Measurements from ENCODE around the gene ARRDC2. TPM values are rescaled to one million over a fixed set of nuclear protein-coding genes. Genes with fewer than 3 reads are reported as not detected.

The ARRDC2 gene
- total RNA-seq, 1 experiment from 2014 or later, result 27.7 TPM

DNA sequence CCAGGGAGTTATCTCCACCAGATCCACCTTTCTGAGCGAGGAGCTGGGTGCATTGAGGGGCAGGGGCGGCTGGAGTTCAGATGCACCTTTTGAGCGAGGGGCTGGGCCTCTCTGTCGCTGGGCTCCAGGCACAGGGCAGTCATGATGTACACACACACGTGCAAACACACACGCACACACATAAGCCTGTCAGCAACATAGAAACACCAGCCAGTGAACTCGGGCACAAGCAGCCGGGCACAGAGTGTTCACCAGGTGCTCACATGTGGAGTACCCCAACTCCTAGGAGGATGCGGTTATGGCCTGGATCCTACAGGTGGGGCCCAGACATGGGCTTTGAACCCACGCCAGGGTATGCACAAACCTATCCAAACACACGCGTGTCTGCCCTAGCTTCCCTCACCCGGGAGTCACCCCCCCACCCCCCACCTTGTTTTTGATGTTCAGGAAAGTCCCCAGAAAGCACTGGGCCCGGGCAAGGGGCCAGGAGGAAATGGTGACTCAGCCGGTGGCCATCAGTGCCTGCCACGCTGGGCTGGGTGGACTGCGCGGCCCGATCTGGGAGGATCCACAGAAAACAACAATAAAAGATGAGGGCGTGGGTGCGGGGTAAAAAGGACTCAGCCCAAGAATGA lies 13.3 kb downstream of the ARRDC2 start:
- peak overlapping the region; percentile 45 for H3K27ac ChIP-seq (ENCODE audit: low read length)
- ChIA-PET CTCF (no interaction called here), POLR2A (ENCODE audit: unreplicated experiment) (interaction anchor here (0.6 kb wide), 2 partner anchors 9 to 13 kb away, joined by 3 to 7 read pairs; partner anchors contain the start of gene ARRDC2)
- peak overlapping the region; percentile 75 for H2AFZ ChIP-seq (ENCODE audit: low read length)
- no TSS peak for BruUV-seq (replicated peaks)
- ATAC-seq (peak; percentile 87), DNase-seq (peak; percentile 80)
- no peaks in the 10 kb centered on the region for H3K27me3 ChIP-seq (ENCODE audit: low read length)
- H3K4me3 ChIP-seq (ENCODE audit: low read length), result no peak overlapping the region
- H3K9me2 ChIP-seq (replicated peaks; ENCODE audit: low read length), result no peaks in the 10 kb centered on the region
- no peaks in the 10 kb centered on the region for H3K9me3 ChIP-seq (ENCODE audit: low read length)
- H3K79me2 ChIP-seq (ENCODE audit: low read length), result no peaks in the 10 kb centered on the region
- H3F3A ChIP-seq (ENCODE audit: low read length, unreplicated experiment), result no peaks in the 10 kb centered on the region
- no peaks in the 10 kb centered on the region for H3K36me3 ChIP-seq (ENCODE audit: low read depth, low read length)
- TF ChIP-seq CTCF (conservative IDR thresholded peaks at IDR 0.05; ENCODE audit: low read depth, low read length), result no peak
- no peak for TF ChIP-seq EZH2 (IDR thresholded peaks at IDR 0.05; ENCODE audit: low read length, unreplicated experiment)
- no peak for TF ChIP-seq EZH2phosphoT487 (IDR thresholded peaks at IDR 0.05; ENCODE audit: borderline replicate concordance, low read length)
- H3K4me2 ChIP-seq (ENCODE audit: low read length), result peak overlapping the region; percentile 59
- intact Hi-C loops (cut with micrococcal nuclease), result no loop called here
- H3K9ac ChIP-seq (ENCODE audit: low read length), result peak overlapping the region; percentile 41
- H3K4me1 ChIP-seq (ENCODE audit: insufficient read depth, low read length), result peaks cover 12% of the 10 kb centered on the region
- H4K20me1 ChIP-seq (ENCODE audit: low read length), result no peaks in the 10 kb centered on the region

DNA sequence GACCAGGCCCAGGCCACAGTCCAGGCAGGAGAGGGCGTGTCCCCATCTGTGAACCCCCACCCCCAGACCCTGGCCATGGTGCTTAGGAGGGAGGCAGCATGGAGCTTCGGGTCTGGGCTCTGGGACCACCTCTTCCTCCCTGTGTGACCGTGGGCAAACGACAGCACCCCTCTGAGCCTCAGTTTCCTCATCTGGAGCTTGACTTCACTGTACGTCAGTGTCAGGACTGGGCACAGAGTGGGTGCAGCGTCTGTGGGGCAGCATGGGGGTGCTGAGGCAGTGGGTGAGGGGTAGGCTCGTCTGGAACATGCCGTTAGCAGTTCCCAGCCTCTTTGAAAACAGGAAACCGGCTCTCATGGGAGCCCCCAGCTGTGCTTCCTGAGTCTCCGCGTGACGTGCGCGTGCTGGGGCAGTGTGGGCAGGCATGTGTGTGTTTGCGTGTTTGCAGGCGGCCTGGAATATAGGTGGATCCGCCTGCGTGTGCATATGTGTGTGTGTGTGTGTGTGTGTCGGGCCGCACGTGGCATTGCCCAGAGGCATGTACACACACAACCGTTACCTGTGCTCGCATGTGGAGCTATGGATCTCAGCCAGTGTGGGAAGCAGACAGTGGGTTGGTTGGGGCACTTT lies 15.8 kb downstream of the ARRDC2 start:
- Histone ChIP-seq H3K36me3 (ENCODE audit: low read depth, low read length) (no peaks in the 10 kb centered on the region), H3K9me3 (ENCODE audit: low read length) (no peaks in the 10 kb centered on the region), H3K4me2 (ENCODE audit: low read length) (no peak overlapping the region), H3K4me3 (ENCODE audit: low read length) (no peak overlapping the region), H3K9ac (ENCODE audit: low read length) (no peak overlapping the region), H3K27me3 (ENCODE audit: low read length) (no peaks in the 10 kb centered on the region), H3F3A (ENCODE audit: low read length, unreplicated experiment) (no peaks in the 10 kb centered on the region), H3K9me2 (replicated peaks; ENCODE audit: low read length) (no peaks in the 10 kb centered on the region), H2AFZ (ENCODE audit: low read length) (no peak overlapping the region), H3K27ac (ENCODE audit: low read length) (no peak overlapping the region), H3K4me1 (ENCODE audit: insufficient read depth, low read length) (peaks cover 12% of the 10 kb centered on the region), H3K79me2 (ENCODE audit: low read length) (no peaks in the 10 kb centered on the region), H4K20me1 (ENCODE audit: low read length) (no peaks in the 10 kb centered on the region)
- ChIA-PET CTCF (no interaction called here), POLR2A (ENCODE audit: unreplicated experiment) (no interaction called here)
- DNase-seq (no peak), ATAC-seq (no peak)
- no TSS peak for BruUV-seq (replicated peaks)
- intact Hi-C loops (cut with micrococcal nuclease), result no loop called here
- TF ChIP-seq CTCF (conservative IDR thresholded peaks at IDR 0.05; ENCODE audit: low read depth, low read length) (no peak), EZH2 (IDR thresholded peaks at IDR 0.05; ENCODE audit: low read length, unreplicated experiment) (no peak), EZH2phosphoT487 (IDR thresholded peaks at IDR 0.05; ENCODE audit: borderline replicate concordance, low read length) (no peak)

DNA sequence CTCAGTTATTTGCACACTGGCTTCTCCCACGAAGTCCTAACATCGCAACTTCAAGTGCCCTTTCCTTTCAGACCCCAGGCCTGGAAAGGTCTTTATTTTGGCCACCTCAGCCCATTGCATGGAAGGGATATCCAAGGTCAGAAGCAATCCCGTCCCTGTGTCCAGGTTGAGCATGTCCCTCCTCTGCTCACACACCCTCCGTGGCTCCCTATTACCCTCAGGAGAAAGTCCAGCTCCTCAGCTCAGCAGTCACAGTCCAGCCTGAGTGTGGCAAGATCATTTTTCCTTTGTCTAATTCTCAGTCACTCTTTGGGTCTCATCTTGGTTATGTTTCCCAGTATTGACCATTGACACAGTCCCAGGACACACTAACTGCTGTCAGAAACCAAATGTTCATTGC lies 19.2 kb downstream of the ARRDC2 start:
- no peak for ATAC-seq
- no peaks in the 10 kb centered on the region for H3K79me2 ChIP-seq (ENCODE audit: low read length)
- H3K4me2 ChIP-seq (ENCODE audit: low read length), result no peak overlapping the region
- H3K4me3 ChIP-seq (ENCODE audit: low read length), result no peak overlapping the region
- H2AFZ ChIP-seq (ENCODE audit: low read length), result no peak overlapping the region
- no peaks in the 10 kb centered on the region for H3K9me2 ChIP-seq (replicated peaks; ENCODE audit: low read length)
- H3K36me3 ChIP-seq (ENCODE audit: low read depth, low read length), result no peaks in the 10 kb centered on the region
- ChIA-PET POLR2A (ENCODE audit: unreplicated experiment) (no interaction called here), CTCF (no interaction called here)
- intact Hi-C loops (cut with micrococcal nuclease), result no loop called here
- TF ChIP-seq EZH2phosphoT487 (IDR thresholded peaks at IDR 0.05; ENCODE audit: borderline replicate concordance, low read length) (no peak), EZH2 (IDR thresholded peaks at IDR 0.05; ENCODE audit: low read length, unreplicated experiment) (no peak), CTCF (conservative IDR thresholded peaks at IDR 0.05; ENCODE audit: low read depth, low read length) (no peak)
- DNase-seq, result no peak
- H4K20me1 ChIP-seq (ENCODE audit: low read length), result no peaks in the 10 kb centered on the region
- no peaks in the 10 kb centered on the region for H3F3A ChIP-seq (ENCODE audit: low read length, unreplicated experiment)
- no TSS peak for BruUV-seq (replicated peaks)
- no peaks in the 10 kb centered on the region for H3K9me3 ChIP-seq (ENCODE audit: low read length)
- no peak overlapping the region for H3K9ac ChIP-seq (ENCODE audit: low read length)
- peaks cover 22% of the 10 kb centered on the region for H3K4me1 ChIP-seq (ENCODE audit: insufficient read depth, low read length)
- H3K27me3 ChIP-seq (ENCODE audit: low read length), result no peaks in the 10 kb centered on the region
- H3K27ac ChIP-seq (ENCODE audit: low read length), result no peak overlapping the region

Measured in PC-3 (cell line).